Left lung (tissue), 10 donors: Measurements from ENCODE around the gene TMEM204. TPM values are rescaled to one million over a fixed set of nuclear protein-coding genes. Genes with fewer than 3 reads are reported as not detected.

Source experiments
- ATAC-seq: fragments of 200-7000 bp; cut with Tn5 transposase; one replicate; pipeline ENCODE4 v1.9.1; 2020; ENCODE audit warnings: moderate library complexity
- DNase-seq, 4 donors: peaks; one replicate each; pipeline ENCODE4 v3.0.0-alpha.2; 2013 to 2020
- H3K27ac ChIP-seq, 2 donors: fragments of 200-600 bp; sonication (generic) in 1 of 2; one replicate each; pipeline versions ENCODE4 v1.5.0 to v1.8.0; 2020 to 2021
- H3K27me3 ChIP-seq, 2 donors: fragments of 200-600 bp; sonication (generic) in 1 of 2; one replicate each; pipeline versions ENCODE4 v1.5.0 to v1.8.0; 2020 to 2021
- H3K36me3 ChIP-seq, 2 donors: fragments of 200-600 bp; sonication (generic) in 1 of 2; one replicate each; pipeline versions ENCODE4 v1.5.0 to v1.8.0; 2020 to 2021
- H3K4me1 ChIP-seq, 2 donors: fragments of 200-600 bp; one replicate each; pipeline ENCODE4 v1.8.0; 2021
- H3K4me3 ChIP-seq, 2 donors: fragments of 200-600 bp; sonication (generic) in 1 of 2; one replicate each; pipeline versions ENCODE4 v1.5.0 to v1.8.0; 2020 to 2021; ENCODE audit warnings: mild to moderate bottlenecking in 1 of 2
- H3K9me3 ChIP-seq, 2 donors: fragments of 200-600 bp; sonication (generic) in 1 of 2; one replicate each; pipeline versions ENCODE4 v1.5.0 to v1.8.0; 2020 to 2021
- intact Hi-C, 2 donors: fragments of 100-400 bp; cut with DNase I; formaldehyde crosslinking; loops; one replicate each; pipeline versions ENCODE4 v1.11.2 to v1.14.2; 2022
- polyA plus RNA-seq, 6 donors: library from polyadenylated mRNA; unstranded; fragments of 120-200 nt; gene quantifications; one replicate each; pipeline ENCODE4 v1.2.1, GENCODE V29; 2013; ENCODE audit not compliant: insufficient read length in 6 of 6
- total RNA-seq, 2 donors: library from RNA; stranded (reverse); fragmentation: NEBNext Ultra II Directional; extraction: Animal tissue kit (Norgen Biotek cat#: 25700); gene quantifications; one replicate each; pipeline ENCODE4 v1.2.1, GENCODE V29; 2021
- TF ChIP-seq, protein P1 (sequence below), 2 donors: fragments of 200-600 bp; sonication (generic) in 1 of 2; IDR thresholded peaks; one replicate each; pipeline versions ENCODE4 v1.5.0 to v1.8.0; 2021; ENCODE audit warnings: antibody characterized with exemption in 2 of 2
- donor health status: DM: no; HTN: yes; CAD: no.
- donor health status: DM: no; HTN: no; CAD: no.

The TMEM204 gene
- total and polyA plus RNA-seq, 8 donors: 15.4 to 28.7 (median 19.8) TPM

DNA sequence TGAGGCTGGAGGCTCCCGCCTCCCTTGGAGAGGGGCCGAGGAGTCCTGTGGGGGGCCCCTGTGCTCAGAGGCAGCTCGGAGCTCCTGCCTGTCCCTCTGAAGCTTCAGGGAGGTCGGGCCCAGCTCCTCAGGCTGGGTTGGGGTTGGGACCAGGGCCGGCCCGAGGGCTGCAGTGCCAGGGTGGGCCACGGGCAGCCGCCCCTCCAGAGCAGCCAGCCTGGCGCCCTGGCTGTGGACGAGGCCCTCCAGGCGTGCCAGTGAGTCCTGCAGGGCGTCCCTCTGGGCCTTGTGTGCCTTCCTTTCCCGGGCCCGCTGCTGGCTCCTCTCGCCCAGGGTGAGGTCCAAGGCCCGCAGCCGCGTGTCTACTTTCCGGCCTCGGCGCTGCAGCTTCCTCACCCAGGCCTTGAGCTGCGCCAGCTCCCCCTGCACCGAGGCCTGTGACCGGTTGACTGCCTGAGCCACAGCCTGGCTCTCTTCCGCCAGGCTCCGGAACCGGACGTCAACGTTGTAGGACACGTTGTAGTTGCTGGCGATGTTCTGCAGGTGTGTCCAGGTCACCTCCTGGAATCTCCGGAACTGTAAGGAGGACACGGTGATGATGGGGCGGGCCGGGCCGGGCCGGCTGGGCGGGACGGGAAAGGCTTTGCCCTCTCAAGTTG is 45.9 kb upstream of the TMEM204 start:
- DNase-seq (peak in 1 of 4 donors; percentile 61), ATAC-seq (no peak)
- no peaks in the 10 kb centered on the region for H3K36me3 ChIP-seq
- H3K27ac ChIP-seq: no peak overlapping the region
- H3K27me3 ChIP-seq: no peaks in the 10 kb centered on the region
- peaks cover 0 to 4% of the 10 kb centered on the region in 2 donors for H3K4me1 ChIP-seq
- intact Hi-C loops: no loop called here
- no peak overlapping the region for H3K4me3 ChIP-seq
- TF ChIP-seq, protein P1, sequence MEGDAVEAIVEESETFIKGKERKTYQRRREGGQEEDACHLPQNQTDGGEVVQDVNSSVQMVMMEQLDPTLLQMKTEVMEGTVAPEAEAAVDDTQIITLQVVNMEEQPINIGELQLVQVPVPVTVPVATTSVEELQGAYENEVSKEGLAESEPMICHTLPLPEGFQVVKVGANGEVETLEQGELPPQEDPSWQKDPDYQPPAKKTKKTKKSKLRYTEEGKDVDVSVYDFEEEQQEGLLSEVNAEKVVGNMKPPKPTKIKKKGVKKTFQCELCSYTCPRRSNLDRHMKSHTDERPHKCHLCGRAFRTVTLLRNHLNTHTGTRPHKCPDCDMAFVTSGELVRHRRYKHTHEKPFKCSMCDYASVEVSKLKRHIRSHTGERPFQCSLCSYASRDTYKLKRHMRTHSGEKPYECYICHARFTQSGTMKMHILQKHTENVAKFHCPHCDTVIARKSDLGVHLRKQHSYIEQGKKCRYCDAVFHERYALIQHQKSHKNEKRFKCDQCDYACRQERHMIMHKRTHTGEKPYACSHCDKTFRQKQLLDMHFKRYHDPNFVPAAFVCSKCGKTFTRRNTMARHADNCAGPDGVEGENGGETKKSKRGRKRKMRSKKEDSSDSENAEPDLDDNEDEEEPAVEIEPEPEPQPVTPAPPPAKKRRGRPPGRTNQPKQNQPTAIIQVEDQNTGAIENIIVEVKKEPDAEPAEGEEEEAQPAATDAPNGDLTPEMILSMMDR (IDR thresholded peaks at IDR 0.05): no peak
- no peaks in the 10 kb centered on the region for H3K9me3 ChIP-seq

DNA sequence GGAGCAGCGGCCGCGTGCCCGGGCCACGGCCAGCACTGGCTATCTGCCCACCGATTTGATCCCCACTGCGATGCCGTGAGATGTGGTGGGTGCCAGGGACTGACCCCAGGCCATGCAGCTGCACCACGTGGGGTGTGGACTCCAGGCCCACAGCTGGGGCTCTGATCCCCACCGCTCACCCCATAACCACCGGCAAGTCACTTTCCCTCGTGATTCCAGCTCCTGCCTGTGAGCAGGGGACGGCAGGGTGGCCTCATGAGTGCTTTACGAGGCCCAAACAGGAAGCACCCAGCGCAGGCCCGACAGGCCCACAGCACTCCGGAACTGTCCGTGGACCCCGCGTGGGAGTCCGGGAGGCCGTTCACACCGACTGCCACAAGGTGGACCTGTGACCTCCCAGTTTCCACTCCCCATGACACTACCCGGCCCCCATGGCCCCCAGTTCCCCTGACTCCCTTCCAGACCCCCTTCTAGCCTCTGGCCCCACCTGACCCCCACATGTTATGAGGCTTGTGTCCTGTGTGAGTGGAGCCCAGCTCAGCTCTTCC is 45.3 kb upstream of the TMEM204 start:
- intact Hi-C loops: no loop called here
- no peak for ATAC-seq

DNA sequence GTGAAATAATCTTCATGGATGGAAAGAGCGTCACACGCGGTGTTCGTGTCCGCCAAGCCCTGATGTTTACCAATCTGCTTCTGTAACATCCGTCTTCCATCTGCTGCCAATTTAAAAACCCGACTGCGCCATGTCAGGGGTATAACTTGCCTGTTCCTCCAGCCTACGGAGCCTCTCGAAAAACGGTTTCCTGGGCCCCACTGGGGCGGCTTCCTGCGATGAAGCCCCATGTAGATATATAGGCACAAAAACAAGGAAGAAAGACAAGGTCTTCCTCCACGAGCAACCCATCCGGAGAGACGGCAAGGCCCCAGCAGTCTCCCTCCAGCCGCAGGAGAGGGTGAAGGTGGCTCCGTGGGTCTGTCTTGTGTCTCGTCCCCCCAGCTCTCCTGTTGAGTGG is 44.8 kb upstream of the TMEM204 start, which contains the start of gene PTX4:
TSS of gene PTX4 (minus strand) at position 326 of the 400 bp plus-strand sequence. CDS start at position 291, 35 bp downstream.
- no peaks in the 10 kb centered on the region for H3K27me3 ChIP-seq
- H3K4me1 ChIP-seq: peaks cover 0 to 10% of the 10 kb centered on the region in 2 donors
- H3K27ac ChIP-seq: no peak within 1 kb of the TSS
- H3K4me3 ChIP-seq: no peak within 1 kb of the TSS
- H3K9me3 ChIP-seq: no peaks in the 10 kb centered on the region
- TF ChIP-seq, protein P1 (IDR thresholded peaks at IDR 0.05): no peak
- intact Hi-C loops: no loop called here
- ATAC-seq (no peak), DNase-seq (no peak)
- H3K36me3 ChIP-seq: no peaks in the 10 kb centered on the region

More for the DNA sequence above, 45.3 kb upstream of the TMEM204 start:
- Histone ChIP-seq H3K4me1 (peaks cover 0 to 10% of the 10 kb centered on the region in 2 donors), H3K27ac (no peak overlapping the region), H3K9me3 (no peaks in the 10 kb centered on the region), H3K36me3 (no peaks in the 10 kb centered on the region), H3K4me3 (no peak overlapping the region), H3K27me3 (no peaks in the 10 kb centered on the region)
- peak in 1 of 4 donors; percentile 75 for DNase-seq
- TF ChIP-seq, protein P1 (IDR thresholded peaks at IDR 0.05): no peak

DNA sequence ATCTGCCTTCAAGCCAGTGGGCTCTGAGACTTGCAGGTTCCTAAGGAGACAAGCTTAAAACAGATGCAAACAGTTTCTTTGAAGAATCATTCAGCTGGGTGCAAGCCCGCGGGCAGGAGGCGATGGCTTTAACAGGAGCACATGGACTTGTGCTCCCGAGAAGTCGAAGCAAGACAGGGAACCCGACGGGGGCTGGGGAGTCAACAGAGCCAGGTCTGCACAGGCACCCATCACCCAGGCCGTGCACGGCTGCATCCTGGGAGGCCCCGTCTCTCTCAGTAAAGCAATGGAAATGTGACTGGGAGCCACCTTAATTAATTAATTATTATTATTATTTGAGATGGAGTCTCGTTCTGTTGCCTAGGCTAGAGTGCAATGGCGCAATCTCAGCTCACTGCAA is 44.4 kb upstream of the TMEM204 start:
- H3K9me3 ChIP-seq: no peaks in the 10 kb centered on the region
- no peaks in the 10 kb centered on the region for H3K27me3 ChIP-seq
- intact Hi-C loops: no loop called here
- no peak for ATAC-seq
- TF ChIP-seq, protein P1 (IDR thresholded peaks at IDR 0.05): no peak
- no peak overlapping the region for H3K4me3 ChIP-seq
- no peaks in the 10 kb centered on the region for H3K36me3 ChIP-seq
- H3K27ac ChIP-seq: no peak overlapping the region
- H3K4me1 ChIP-seq: peaks cover under 1 to 14% of the 10 kb centered on the region in 2 donors
- no peak for DNase-seq

DNA sequence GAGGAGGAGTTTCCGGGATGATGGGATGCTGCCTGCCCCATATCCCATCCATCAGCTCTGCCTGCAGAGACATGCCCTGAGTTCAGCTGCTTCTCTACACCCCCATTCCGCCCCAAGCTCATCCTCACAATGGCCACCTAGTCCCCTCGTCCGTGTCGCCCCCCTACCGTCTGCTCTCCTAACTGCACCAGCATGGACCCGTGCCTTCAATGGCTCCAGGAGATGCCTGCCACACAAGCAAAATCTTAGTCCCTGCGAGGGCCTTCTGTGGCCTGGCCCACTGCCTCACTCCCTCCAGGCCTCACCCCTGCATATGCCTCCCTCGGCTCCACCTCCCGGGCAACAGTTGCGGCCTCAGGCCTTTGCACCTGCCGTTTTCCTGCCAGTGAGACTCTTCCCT is 42.1 kb upstream of the TMEM204 start:
- Histone ChIP-seq H3K9me3 (no peaks in the 10 kb centered on the region), H3K4me1 (peaks cover 9 to 28% of the 10 kb centered on the region in 2 donors), H3K4me3 (no peak overlapping the region), H3K36me3 (peaks cover 0 to 18% of the 10 kb centered on the region in 2 donors), H3K27ac (no peak overlapping the region), H3K27me3 (no peaks in the 10 kb centered on the region)
- intact Hi-C loops: no loop called here
- no peak for DNase-seq
- TF ChIP-seq, protein P1 (IDR thresholded peaks at IDR 0.05): no peak
- ATAC-seq: no peak
